Measurements from ENCODE around the gene LRRC47. TPM values are rescaled to one million over a fixed set of nuclear protein-coding genes. Genes with fewer than 3 reads are reported as not detected.

LRRC47 gene
- polyA plus RNA-seq, 1 of the 3 experiments (the other 2 are of a cell fraction), result 34.6 TPM

- Histone ChIP-seq H3K9me3 (no peaks in the 10 kb centered on the region), H3K4me1 (ENCODE audit: control insufficient read depth in 1 of 2, insufficient read depth in 2 of 2, low read depth in 1 of 2, low read length in 1 of 2) (peaks cover 0 to 22% of the 10 kb centered on the region in 2 experiments; a peak in 1 of 4 replicates), H3K9ac (no peak overlapping the region), H3K4me2 (no peak overlapping the region), H3F3A (replicated peaks; ENCODE audit: insufficient read depth) (no peaks in the 10 kb centered on the region), H3K4me3 (ENCODE audit: low read depth in 2 of 2, low read length in 1 of 2) (no peak overlapping the region), H3K27me3 (ENCODE audit: insufficient read depth) (no peaks in the 10 kb centered on the region), H3K79me2 (ENCODE audit: insufficient read depth) (no peaks in the 10 kb centered on the region), H3K36me3 (replicated peaks in 1 of 2; ENCODE audit: control insufficient read depth in 1 of 2, insufficient read depth in 2 of 2, low read length in 1 of 2) (peaks cover 0 to 27% of the 10 kb centered on the region in 2 experiments), H4K20me1 (ENCODE audit: insufficient read depth) (no peaks in the 10 kb centered on the region), H3K9me2 (no peaks in the 10 kb centered on the region), H3K27ac (ENCODE audit: low read depth in 2 of 2, low read length in 1 of 2) (no peak overlapping the region; a peak in 1 of 4 replicates), H2AFZ (ENCODE audit: low read depth) (no peak overlapping the region)
- DNase-seq, result no peak
- 95% methylated on average over 4 of the region's 29 CpGs for WGBS (ENCODE audit: low lambda C conversion rate)
- POLR2A ChIA-PET, result interaction anchor here (0.6 to 0.7 kb wide), 2 partner anchors 21 to 481 kb away, joined by 3 to 8 read pairs; no protein-coding TSS in a partner anchor
- TF ChIP-seq SMC3 (IDR thresholded peaks at IDR 0.05; ENCODE audit: low read depth, low read length) (no peak), USF2 (IDR thresholded peaks at IDR 0.05; ENCODE audit: borderline replicate concordance, low read depth, low read length) (no peak), USF1 (IDR thresholded peaks at IDR 0.05; ENCODE audit: borderline replicate concordance, low read depth) (no peak), CHD2 (IDR thresholded peaks at IDR 0.05; ENCODE audit: low read length, partially characterized antibody) (no peak), YY1 (IDR thresholded peaks at IDR 0.05; ENCODE audit: low read depth) (no peak), PBX3 (IDR thresholded peaks at IDR 0.05) (no peak), GATA2 (CRISPR knock-in tag; IDR thresholded peaks at IDR 0.05) (no peak), EP300 (IDR thresholded peaks at IDR 0.05; ENCODE audit: borderline replicate concordance in 1 of 2, low read depth in 1 of 2, low read length in 1 of 2) (no peak), GABPA (IDR thresholded peaks at IDR 0.05; ENCODE audit: low read depth) (no peak), ZBTB33 (IDR thresholded peaks at IDR 0.05; ENCODE audit: borderline replicate concordance, low read depth) (no peak), TEAD4 (IDR thresholded peaks at IDR 0.05; ENCODE audit: borderline replicate concordance, insufficient read depth) (no peak)
- CTCF ChIA-PET, result interaction anchor here (0.8 to 6.7 kb wide), 5 partner anchors 9 to 280 kb away, joined by 3 to 55 read pairs (median 8); no protein-coding TSS in a partner anchor
These were observed 63.0 kb downstream of the LRRC47 start for GRCh38 chr1:3733094-3733882.

Data from SK-N-SH (cell line).